Measurements from ENCODE around the gene DCC. TPM values are rescaled to one million over a fixed set of nuclear protein-coding genes. Genes with fewer than 3 reads are reported as not detected.

DCC gene
- total and polyA plus RNA-seq, 2 experiments from 2014 or later = 0.53 to 0.73 TPM

GRCh38 chr18:53551868-53552426 lies 1212.0 kb downstream of the DCC start:
- H3K4me2 ChIP-seq = no peak overlapping the region
- no peaks in the 10 kb centered on the region for H4K20me1 ChIP-seq (replicated peaks; ENCODE audit: insufficient read depth)
- Mint-ChIP-seq H3K9me3 (peaks cover 11% of the 10 kb centered on the region), H3K4me3 (no peak overlapping the region), H3K27ac (no peak overlapping the region), H3K36me3 (ENCODE audit: low read depth) (peaks cover 7% of the 10 kb centered on the region; the same call in 1 of the 3 replicates), H3K4me1 (peaks cover 5% of the 10 kb centered on the region; the same call in 1 of the 3 replicates), H3K27me3 (ENCODE audit: insufficient read depth, low read depth, poor library complexity) (no peaks in the 10 kb centered on the region)
- H3K4me3 ChIP-seq = no peak overlapping the region
- no peaks in the 10 kb centered on the region for H3F3A ChIP-seq (replicated peaks; ENCODE audit: low read depth)
- no peak for ATAC-seq
- no peak for DNase-seq (ENCODE audit: low spot score)
- peaks cover 10% of the 10 kb centered on the region; the same call in 1 of the 2 replicates for H3K4me1 ChIP-seq (ENCODE audit: insufficient read depth)
- H3K27me3 ChIP-seq (ENCODE audit: insufficient read depth) = no peaks in the 10 kb centered on the region
- no peaks in the 10 kb centered on the region for H3K36me3 ChIP-seq (ENCODE audit: insufficient read depth)
- no peaks in the 10 kb centered on the region for H3K79me2 ChIP-seq (replicated peaks; ENCODE audit: insufficient read depth)
- TF ChIP-seq ETS1 (IDR thresholded peaks at IDR 0.05) = no peak
- no peak for TF ChIP-seq STAT1 (IDR thresholded peaks at IDR 0.05; ENCODE audit: unreplicated experiment)
- TF ChIP-seq REST (IDR thresholded peaks at IDR 0.05; ENCODE audit: unreplicated experiment) = no peak
- TF ChIP-seq ZNF114 (CRISPR knock-in tag; IDR thresholded peaks at IDR 0.05) = no peak
- TF ChIP-seq JUNB (IDR thresholded peaks at IDR 0.05; ENCODE audit: unreplicated experiment) = no peak
- TF ChIP-seq NANOG (IDR thresholded peaks at IDR 0.05; ENCODE audit: borderline replicate concordance) = no peak
- TF ChIP-seq ZNF462 (CRISPR knock-in tag; IDR thresholded peaks at IDR 0.05) = no peak
- no peak for TF ChIP-seq EZH2 (IDR thresholded peaks at IDR 0.05; ENCODE audit: low read depth, unreplicated experiment)
- TF ChIP-seq ZNF331 (CRISPR knock-in tag; IDR thresholded peaks at IDR 0.05; ENCODE audit: low read depth) = no peak
- TF ChIP-seq CTCF (conservative IDR thresholded peaks at IDR 0.05; ENCODE audit: low read depth in 2 of 2) = no peak
- no peak for TF ChIP-seq EZH2phosphoT487 (IDR thresholded peaks at IDR 0.05; ENCODE audit: unreplicated experiment)
- no peak for TF ChIP-seq POLR2AphosphoS5 (IDR thresholded peaks at IDR 0.05; ENCODE audit: low read depth)
- TF ChIP-seq CREB1 (CRISPR knock-in tag; IDR thresholded peaks at IDR 0.05; ENCODE audit: low read depth) = no peak
- H3K9me2 ChIP-seq (ENCODE audit: insufficient read depth) = peaks cover under 1% of the 10 kb centered on the region; the same call in 1 of the 2 replicates
- no peak overlapping the region for H3K27ac ChIP-seq (ENCODE audit: low read depth)
- H2AFZ ChIP-seq = no peak overlapping the region

Measured in GM23338 (cell line).